GM21390 (cell line): Measurements from ENCODE around the gene ODF4.

Experiments
- ATAC-seq: cut with Tn5 transposase; IDR thresholded peaks from one replicate; pipeline ENCODE4 v1.9.1; 2021; ENCODE audit not compliant: unreplicated experiment

Gene ODF4, protein sequence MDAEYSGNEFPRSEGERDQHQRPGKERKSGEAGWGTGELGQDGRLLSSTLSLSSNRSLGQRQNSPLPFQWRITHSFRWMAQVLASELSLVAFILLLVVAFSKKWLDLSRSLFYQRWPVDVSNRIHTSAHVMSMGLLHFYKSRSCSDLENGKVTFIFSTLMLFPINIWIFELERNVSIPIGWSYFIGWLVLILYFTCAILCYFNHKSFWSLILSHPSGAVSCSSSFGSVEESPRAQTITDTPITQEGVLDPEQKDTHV

DNA sequence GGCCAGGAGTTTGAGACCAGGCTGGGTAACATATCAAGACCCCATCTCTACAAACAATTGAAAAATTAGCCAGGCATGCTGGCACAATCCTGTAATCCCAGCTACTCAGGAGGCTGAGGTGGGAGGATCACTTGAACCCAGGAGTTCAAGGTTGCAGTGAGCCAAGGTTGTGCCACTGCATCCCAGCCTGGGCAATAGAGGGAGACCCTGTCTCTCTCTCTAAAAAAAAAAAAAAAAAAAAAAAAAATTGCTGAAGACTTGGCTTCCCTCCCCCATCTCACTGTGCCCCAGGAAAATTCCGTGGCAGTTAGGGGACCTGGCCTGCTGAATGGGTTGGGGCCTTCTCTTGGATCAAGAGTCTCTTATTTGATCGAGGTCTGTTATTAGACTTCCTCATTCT, at the start of gene ODF4:
ODF4 (plus strand) TSS at position 301 of the 400 bp plus-strand sequence. CDS start 212 bp downstream, outside the sequence.
- no peak for ATAC-seq

DNA sequence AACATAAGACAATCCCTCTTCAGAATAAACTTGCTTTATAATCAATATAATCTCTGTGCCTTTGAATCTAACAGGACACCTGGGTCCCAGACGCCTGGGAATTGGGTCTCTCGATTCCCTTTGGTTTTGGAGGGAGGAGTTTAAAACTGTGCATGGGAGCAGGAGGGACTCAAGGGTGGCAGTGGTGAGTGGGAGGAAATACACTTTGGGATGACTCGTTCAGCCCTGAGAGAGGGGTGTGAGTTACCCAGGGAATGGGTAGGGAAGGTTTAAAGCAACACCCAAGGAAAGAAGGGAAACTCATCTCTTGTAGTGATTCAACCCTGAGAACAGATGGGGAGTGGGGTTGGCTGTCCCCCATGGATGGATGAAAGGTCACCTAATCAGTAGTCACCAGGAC, 49.6 kb upstream of the ODF4 start:
- ATAC-seq = no peak

DNA sequence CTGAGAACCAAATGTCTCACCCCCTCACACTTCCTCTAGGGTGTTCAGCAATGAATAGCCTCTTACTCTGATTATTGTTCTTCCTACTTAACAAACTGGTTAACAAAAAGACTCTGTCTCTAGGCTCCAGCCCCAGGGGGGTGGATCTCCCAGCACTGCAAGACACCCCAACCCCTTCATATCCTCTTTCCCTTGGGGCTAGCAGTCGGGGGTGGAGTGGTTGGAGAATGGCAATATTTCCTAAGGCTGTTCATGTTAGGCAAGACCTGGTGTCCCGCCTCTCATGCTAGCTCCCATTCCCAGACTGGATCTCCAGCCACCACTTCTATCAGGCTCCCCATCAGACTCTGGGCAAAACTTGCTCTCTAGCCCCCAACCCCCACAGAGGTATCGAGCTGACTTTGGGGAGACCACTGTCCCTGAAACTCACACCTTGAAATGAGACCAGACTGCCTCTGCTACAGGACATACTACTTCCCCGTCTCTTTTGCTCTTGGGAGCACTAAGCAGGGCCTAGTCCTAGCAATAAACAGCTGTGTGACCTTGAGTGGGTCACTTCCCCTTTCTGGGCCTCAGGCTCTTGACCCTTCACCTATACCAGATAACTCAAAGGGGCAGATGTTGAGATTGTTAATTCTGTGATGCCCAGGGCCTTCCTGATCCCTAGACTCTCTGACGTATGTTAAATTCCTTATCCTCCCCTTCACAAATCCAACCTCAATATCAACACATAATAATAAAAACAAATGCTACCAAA, 46.8 kb upstream of the ODF4 start:
- ATAC-seq = no peak

DNA sequence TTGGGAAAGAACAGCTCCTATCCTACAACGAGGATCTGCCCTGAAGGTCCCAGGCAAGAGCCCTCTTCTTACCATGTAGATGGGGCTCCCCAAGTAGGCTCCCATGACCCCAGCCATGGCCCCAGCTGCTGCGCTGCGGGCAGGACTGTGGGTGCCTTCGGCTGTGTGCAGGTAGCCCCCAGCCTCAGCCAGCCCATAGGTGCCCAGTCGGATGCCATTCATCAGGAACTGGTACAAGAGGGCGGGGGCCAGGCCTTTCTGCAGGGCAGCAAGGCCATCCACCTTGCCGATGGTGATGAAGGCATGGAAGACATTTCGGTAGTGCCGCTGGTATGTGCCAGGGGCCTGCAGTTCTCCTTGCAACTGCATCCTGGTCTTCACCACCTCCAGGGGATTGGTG, 45.3 kb upstream of the ODF4 start:
- ATAC-seq = no peak

DNA sequence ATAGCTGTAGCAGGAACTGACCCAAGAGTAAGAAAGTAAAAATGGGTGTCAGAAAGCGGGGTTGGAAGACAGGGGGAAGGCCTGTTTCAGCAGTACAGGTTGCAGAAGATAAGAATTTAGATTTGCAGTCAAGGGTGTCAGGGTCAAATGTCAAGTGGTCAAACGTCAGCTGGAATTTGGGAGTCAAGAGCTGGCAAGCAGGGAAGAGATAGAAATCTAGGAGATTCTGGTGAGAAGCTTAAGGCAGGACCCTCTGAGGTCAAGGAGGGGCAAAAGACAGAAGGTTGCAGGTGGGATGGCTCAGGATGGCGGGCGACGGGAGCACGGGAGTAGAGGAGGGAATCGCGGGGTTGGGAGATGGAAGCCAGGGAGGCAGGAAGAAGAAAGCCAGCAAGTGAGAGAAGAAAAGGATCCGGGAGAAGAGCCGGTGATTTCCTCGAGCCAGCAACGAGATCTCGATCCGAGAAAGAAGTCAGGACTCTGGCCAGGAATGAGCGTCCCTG, 44.8 kb upstream of the ODF4 start:
- no peak for ATAC-seq

DNA sequence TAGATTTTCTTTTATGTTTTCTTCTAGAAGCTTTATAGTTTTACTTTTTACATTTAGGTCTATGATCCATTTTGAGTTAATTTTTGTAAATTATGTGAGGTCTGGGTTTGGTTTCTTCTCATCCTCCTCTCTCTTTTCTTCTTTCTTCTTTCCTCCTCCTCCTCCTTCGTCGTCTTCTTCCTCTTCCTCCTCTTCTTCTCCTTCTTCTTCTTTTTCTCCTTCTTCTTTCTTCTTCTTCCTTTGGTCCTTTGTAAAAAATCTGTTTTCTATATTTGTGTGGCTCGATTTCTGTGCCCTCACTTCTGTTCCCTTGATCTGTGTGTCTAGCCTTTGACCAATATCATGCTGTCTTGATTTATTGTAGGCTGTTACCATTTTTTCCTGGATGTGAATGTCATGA, 39.4 kb upstream of the ODF4 start:
- ATAC-seq = no peak

DNA sequence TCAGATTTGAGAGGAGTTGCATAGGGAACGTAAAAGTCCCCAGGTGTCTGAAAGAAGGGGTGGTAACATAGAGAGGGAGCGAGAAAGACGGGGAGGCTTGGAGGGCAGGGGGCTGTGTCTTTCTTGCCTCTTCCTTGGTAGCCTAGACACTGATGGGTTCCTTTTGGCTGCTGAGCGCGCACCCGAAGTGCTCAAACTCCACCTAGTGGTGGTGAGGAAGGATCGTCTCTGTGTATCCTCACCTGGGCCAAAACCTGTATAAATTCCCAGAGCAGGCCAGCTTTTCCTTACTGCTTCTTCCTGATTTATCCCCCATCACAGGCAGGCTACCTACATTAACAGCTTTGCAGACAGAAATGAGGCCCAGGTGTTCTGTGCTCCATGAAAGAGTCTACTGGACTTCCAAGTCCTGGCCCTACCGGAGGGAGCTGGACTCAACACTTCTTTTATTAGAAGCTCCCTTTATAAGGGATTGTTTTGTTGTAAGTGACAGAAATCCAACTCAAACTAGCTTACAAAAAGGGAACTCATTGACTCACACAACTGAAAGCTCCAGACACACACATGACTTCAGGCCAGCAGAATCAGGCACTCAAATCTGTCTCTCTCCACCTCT, 38.9 kb upstream of the ODF4 start:
- ATAC-seq = no peak

DNA sequence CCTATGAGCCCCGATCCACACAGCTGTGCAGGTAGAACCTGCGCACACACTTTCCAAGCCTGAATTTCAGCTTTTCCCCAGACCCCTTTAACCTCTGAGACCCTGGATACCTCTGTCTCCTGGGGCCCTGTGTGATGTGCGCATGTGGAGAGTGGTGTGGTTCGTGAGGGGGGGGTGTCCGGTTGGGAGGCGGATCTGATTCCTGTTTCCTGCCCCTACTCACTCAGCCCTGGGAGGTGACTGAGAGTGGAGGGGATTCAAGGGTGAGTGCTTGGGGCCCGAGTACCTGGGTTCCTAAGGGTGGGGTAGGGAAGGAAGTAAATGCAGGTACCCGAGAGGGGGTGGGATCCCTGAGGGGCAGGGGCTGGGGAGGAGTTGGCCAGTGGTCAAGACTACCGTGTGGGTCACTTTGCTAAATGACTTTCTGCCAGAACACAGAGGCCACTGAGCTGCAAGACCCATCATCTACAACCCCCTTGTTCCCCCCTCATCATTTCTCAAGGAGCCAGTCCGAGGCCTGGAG, 29.0 kb upstream of the ODF4 start:
- ATAC-seq = no peak

DNA sequence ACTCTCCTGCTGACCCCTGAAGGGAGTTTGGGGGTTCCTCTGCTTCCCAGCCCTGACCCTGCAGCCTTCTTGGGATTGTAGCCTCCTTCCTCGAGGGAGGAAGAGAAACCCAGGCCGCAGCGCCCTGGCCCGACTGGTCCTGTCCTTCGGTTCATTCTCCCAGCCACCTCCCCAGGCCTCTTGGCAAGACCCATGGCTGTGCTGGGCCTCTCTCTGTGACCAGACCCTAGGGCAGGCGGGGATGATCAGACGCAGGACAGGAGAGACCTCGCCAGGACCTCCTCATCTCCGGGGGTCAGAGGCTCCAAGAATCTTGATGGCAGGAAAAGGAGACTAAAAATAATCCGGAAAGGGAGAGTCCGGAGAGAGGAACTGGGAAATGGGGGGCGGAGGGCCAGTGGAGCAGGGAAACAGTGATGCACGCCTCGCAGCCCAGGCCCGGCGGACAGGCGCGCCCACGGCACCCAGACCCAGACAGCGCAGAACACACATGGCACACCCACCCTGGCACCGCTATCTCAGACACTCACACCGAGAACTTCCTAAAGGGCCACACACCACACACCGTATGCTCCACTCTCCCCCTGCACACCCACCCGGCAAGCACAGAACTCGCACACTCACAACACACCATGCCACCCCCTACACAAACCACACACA, 28.4 kb upstream of the ODF4 start:
- ATAC-seq = no peak

DNA sequence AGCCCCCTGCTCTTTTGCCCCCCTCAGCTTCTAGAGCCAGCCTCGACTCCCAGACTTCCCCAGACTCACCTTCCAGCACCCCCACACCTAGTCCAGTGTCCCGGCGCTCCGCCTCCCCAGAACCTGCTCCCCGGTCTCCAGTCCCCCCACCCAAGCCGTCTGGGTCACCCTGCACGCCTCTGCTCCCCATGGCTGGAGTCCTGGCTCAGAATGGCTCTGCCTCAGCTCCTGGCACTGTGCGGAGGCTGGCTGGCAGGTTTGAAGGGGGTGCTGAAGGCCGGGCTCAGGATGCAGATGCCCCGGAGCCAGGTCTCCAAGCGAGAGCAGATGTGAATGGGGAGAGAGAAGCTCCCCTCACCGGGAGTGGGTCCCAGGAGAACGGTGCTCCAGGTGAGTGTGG, 27.4 kb upstream of the ODF4 start:
- ATAC-seq = no peak

DNA sequence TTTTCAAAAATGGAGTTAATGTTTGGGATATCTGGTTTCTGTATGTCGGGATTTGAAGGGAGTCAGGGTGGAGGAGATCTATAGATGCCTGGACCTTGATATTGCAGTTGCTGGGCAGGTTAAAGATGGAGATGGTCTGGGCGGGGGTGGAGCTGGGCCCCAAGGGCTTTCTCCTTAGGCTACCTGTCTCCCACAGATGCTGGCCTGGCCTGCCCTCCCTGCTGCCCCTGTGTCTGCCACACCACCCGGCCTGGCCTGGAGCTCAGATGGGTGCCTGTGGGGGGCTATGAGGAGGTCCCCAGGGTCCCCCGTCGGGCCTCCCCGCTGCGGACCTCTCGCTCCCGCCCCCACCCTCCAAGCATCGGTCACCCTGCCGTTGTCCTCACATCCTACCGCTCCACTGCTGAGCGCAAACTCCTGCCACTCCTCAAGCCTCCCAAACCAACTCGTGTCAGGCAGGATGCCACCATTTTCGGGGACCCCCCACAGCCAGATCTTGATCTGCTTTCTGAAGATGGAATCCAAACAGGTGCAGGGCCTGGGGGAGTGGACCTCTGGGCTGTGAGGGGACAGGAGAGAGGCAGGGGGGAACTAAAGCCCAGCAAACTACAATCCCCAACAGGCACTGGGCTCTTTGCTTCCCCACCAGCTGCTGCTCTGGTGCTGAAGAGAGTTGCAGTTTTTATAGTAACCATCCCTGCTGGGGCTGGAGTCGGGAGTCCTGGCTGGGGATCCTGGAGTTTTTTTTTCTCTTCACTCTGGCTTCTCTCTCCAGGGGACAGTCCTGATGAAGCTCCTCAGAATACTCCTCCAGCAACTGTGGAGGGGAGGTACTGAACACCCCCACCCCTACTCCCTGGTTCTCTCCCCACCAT, 26.7 kb upstream of the ODF4 start:
- no peak for ATAC-seq

DNA sequence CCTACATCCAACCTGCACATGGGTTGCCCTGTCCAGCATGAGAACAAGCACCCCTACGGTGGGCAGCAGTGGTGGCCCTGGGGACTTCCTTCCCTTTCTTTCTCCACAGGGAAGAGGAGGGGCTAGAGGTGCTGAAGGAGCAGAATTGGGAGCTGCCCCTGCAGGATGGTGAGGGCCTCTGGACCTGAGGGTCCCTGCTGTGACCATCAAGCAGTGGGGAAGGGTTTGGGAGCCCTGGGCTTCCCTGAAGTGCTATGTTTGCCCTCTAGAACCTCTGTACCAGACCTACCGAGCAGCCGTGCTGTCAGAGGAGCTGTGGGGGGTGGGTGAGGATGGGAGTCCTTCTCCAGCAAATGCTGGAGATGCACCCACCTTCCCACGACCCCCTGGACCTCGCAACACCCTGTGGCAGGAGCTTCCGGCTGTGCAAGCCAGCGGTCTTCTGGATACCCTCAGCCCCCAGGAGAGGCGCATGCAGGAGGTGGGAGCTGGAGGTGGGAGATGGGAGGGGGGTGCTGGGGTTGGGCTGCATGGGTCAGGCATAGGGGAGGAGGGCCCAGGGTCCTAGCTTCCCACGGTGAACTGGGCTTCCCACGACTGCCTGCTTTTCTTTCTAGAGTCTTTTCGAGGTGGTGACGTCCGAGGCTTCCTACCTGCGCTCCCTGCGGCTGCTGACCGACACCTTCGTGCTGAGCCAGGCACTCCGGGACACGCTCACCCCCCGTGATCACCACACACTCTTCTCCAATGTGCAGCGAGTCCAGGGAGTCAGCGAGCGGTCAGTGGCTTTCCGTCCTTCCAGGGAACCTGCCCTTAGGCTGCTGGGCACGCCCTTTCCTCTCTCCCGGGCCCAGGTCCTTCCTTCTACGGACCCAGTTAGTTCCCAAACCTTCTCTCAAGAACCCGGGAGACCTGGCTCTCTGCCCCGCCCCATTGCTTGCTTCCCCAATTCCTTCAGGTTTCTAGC, 24.6 kb upstream of the ODF4 start:
- ATAC-seq = no peak

DNA sequence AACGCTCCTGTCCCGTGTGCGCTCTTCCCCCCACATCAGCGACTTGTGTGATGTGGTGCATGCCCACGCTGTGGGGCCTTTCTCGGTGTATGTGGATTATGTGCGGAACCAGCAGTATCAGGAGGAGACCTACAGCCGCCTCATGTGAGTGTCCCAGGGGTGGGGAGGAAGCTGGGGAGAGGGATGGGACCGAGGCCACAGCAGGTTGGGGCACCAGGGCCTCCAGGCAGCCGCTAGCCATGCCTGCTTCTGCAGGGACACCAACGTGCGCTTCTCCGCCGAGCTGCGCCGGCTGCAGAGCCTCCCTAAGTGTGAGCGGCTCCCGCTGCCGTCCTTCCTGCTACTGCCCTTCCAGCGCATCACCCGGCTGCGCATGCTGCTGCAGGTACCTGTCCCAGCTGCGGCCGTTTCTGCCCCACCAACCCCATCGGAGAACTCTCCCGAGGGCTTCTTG, 23.8 kb upstream of the ODF4 start:
- no peak for ATAC-seq

DNA sequence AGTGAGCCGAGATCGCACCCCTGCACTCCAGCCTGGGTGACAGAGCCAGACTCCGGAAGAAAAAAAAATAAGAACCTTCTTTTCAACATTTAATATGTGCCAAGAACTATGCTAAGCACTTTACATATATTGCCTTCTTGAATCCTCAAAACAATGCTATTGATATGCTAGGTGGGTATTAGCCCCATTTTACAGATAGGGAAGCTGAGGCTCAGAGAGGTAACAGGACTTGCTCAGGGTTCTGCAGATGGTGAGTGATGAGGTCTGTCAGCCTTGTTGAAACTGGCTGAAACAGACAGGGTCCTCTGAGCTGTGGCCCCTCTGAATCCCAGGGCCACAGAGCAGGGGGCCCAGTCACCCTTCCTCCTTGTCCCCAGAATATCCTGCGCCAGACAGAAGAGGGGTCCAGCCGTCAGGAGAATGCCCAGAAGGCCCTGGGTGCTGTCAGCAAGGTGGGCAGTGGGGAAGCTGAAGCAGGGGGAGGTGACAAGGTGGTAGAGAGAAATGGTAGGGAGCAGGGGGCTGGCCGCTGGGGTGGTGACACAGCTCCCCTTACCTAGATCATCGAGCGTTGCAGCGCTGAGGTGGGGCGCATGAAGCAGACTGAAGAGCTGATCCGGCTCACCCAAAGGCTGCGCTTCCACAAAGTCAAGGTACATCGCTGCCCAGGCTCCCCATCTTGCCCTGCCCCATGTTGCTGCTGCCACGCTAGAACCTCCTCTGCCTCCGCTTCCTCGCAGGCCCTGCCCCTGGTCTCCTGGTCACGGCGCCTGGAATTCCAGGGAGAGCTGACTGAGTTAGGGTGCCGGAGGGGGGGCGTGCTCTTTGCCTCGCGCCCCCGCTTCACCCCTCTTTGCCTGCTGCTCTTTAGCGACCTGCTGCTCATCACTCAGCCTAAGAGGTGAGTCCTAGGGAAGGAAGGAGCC, 21.4 kb upstream of the ODF4 start:
- ATAC-seq = no peak

DNA sequence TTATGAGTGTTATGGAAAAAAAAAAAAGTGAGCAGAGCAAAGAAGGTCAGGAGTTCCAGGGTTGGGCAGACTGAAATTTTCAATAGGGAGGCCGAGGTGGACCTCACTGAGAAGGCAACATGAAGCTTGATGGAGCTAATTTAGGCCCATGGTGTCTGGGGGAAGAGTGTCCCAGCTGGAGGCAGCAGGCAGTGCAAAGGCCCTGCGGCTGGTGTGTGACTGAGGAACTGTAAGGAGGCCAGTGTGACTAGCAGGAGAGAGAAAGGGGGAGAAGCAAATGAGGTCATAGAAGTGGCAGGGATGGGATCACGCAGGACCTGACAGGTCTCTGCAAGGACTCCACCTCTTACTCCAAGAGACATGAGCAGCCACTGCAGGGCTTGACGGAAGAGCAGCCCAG, 19.4 kb upstream of the ODF4 start:
- no peak for ATAC-seq

DNA sequence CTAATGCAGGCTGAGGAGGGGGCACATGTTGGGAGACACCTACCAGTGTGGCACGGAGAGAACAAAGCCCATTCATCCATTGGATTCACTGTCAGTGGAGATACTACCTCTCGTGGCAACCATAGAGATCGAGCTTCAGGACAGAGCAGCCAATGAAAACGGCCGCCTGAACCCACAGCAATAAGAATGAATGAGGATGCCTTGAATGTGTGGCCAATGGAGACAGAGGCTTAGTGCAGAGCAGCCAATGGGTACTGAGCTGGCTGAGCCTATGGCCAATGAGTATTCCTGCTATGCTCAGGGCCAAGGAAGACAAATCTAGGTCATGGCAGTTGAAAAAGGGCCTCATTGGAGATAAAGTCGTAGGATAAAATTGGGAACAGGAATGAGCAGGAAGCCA, 18.6 kb upstream of the ODF4 start:
- no peak for ATAC-seq

DNA sequence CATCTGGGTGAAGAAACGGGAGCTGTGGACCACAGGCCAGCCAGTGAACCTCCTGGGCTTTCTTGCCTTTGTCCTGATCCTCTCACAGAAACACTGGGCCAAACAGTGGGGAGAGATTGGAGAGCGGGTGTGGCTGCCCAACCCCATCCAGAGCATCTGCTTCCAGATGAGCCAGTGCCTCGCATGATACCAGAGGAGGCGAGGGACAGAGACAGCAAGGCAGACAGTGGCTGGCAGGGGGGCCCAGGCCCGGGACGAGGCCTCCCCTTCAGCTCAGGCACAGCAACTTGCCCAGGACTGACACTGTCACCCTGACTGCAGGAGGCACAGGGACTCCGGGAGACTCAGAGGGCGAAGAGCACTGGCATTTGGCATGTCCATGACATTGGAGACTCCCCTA, 17.6 kb upstream of the ODF4 start:
- no peak for ATAC-seq

DNA sequence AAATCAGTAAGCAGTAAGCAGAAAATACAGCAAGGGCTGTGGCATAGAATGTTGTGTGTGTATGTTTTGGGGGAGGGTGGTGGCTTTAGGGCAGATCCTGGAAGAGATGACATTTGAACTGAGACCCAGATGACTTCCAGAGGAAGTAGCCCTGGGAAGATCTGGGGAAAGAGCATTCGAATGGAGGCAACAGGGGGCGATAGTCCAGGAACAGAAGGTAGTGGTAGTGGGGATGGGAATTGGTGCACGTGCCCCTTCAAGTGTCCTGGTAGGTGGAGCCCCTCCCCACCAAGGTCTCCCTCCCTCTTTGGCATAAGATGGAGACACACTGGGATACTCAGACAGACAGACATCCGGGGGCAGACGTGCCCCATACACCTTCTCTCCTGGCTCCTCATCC, 15.5 kb upstream of the ODF4 start:
- ATAC-seq = no peak
